Measurements from ENCODE around the gene AGAP4.
"Not testable (repeated sequence)": the region's sequence is repeated elsewhere in the genome, so short reads cannot be mapped to it uniquely, and the experiment has no call there.

AGAP4 gene

GRCh38 chr10:45789991-45790390, 57.3 kb downstream of the AGAP4 start:
- DNase-seq: not testable (repeated sequence)

DNA sequence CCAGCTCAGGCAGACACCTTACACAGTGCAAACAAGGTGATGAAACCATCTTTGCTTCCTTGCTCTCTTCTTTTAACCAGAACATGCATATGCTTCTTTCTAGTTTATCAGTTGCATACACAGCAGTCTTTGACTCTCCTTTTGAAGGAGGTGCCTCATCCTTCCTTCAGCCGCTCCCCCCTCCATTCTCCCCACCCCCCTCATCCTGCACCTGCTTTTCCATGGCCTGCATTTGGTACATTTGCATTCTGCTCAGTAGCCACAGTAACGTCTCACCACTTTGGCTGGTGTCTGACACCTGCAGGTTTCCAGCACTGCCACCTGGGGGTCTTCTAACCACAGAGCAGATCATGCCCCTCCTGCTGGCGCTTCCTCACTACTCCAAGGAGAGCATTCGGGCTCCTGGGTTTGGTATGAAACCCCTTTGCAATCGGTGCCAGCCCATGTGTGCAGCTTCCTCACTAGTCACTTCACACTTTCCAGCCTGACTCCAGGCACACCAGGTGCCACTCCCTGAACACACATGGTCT, 60.0 kb downstream of the AGAP4 start:
- DNase-seq: not testable (repeated sequence)

- DNase-seq: not testable (repeated sequence)
Measured at GRCh38 chr10:45786217-45786616, 61.1 kb downstream of the AGAP4 start.

Data from inflammatory macrophage treated with lipopolysaccharide for 1 hour (primary cell).